HEK293 (cell line): ENCODE measurements around the gene DCUN1D5.

Experiments
- CTCF ChIA-PET: fragments of 350-600 bp; formaldehyde crosslinking; extraction: SDS; loops from one replicate; lab custom pipeline; 2021; ENCODE audit warnings: antibody characterized with exemption; lab: Yijun Ruan, JAX
- POLR2A ChIA-PET: fragments of 300-600 bp; formaldehyde crosslinking; extraction: SDS; loops from one replicate; lab custom pipeline; 2020; ENCODE audit warnings: antibody characterized with exemption, inconsistent platforms; lab: Yijun Ruan, JAX
- H3K27ac ChIP-seq: fragments of 200-500 bp; sonication (Bioruptor generic); 2 replicates; pipeline ENCODE4 v1.5.1; 2014; ENCODE audit warnings: low read depth, low read length, control low read depth, inconsistent platforms; ENCODE audit errors: extremely low read depth
- H3K36me3 ChIP-seq, 2 experiments: fragments of 200-500 bp in 1 of 2; sonication (Bioruptor generic) in 1 of 2; 1 replicate in 1 of 2; 2 replicates in 1 of 2; pipeline ENCODE4 v1.5.1; 2014 to 2017; ENCODE audit warnings: inconsistent platforms in 2 of 2, low read length in 2 of 2; ENCODE audit not compliant: control insufficient read depth in 2 of 2, insufficient read depth in 1 of 2
- H3K4me1 ChIP-seq: fragments of 200-500 bp; sonication (Bioruptor generic); 2 replicates; pipeline ENCODE4 v1.5.1; 2014; ENCODE audit warnings: mild to moderate bottlenecking, low read length, inconsistent platforms; ENCODE audit not compliant: control insufficient read depth, insufficient read depth
- H3K4me3 ChIP-seq: 2 replicates; pipeline ENCODE4 v1.5.1; 2011; ENCODE audit warnings: low read depth, mild to moderate bottlenecking, control low read depth, low read length, moderate library complexity
- H3K9me3 ChIP-seq: fragments of 200-500 bp; sonication (Bioruptor generic); 2 replicates; pipeline ENCODE4 v1.5.1; 2014; ENCODE audit warnings: low read depth, low read length, inconsistent platforms; ENCODE audit not compliant: control insufficient read depth, insufficient read depth
- MEIS1 ChIP-seq: sonication (generic); formaldehyde crosslinking; IDR thresholded peaks from 2 replicates; pipeline ENCODE4 v1.8.1; 2022; ENCODE audit warnings: missing genetic modification reagents, mild to moderate bottlenecking, borderline replicate concordance
- SCRT1 ChIP-seq: fragments of 450-650 bp; formaldehyde crosslinking; IDR thresholded peaks from 2 replicates; pipeline ENCODE4 v1.5.1; 2016; ENCODE audit warnings: missing biosample characterization, missing genetic modification characterization, borderline replicate concordance
- ZBTB17 ChIP-seq: fragments of 450-650 bp; formaldehyde crosslinking; IDR thresholded peaks from 2 replicates; pipeline ENCODE4 v1.5.1; 2016; ENCODE audit warnings: missing biosample characterization, missing genetic modification characterization
- ZEB2 ChIP-seq: fragments of 450-650 bp; formaldehyde crosslinking; IDR thresholded peaks from 2 replicates; pipeline ENCODE4 v1.5.1; 2016; ENCODE audit warnings: missing biosample characterization, missing genetic modification characterization
- ZFP3 ChIP-seq: fragments of 450-650 bp; formaldehyde crosslinking; IDR thresholded peaks from 2 replicates; pipeline ENCODE4 v1.5.1; 2016; ENCODE audit warnings: low read depth, missing biosample characterization, missing genetic modification characterization
- ZNF112 ChIP-seq: fragments of 450-650 bp; formaldehyde crosslinking; IDR thresholded peaks from 2 replicates; pipeline ENCODE4 v1.5.0; 2017; ENCODE audit warnings: missing biosample characterization, missing genetic modification characterization
- ZNF221 ChIP-seq: fragments of 450-650 bp; formaldehyde crosslinking; IDR thresholded peaks from 2 replicates; pipeline ENCODE4 v1.5.1; 2017; ENCODE audit warnings: missing biosample characterization, missing genetic modification characterization, borderline replicate concordance
- ZNF248 ChIP-seq: fragments of 450-650 bp; formaldehyde crosslinking; IDR thresholded peaks from 2 replicates; pipeline ENCODE4 v1.5.1; 2017; ENCODE audit warnings: missing biosample characterization, missing genetic modification characterization
- ZNF341 ChIP-seq: fragments of 450-650 bp; formaldehyde crosslinking; IDR thresholded peaks from 2 replicates; pipeline ENCODE4; 2016; ENCODE audit warnings: low read depth, missing biosample characterization, missing genetic modification characterization
- ZNF404 ChIP-seq: fragments of 450-650 bp; formaldehyde crosslinking; IDR thresholded peaks from 2 replicates; pipeline ENCODE4 v1.5.1; 2017; ENCODE audit warnings: missing biosample characterization, missing genetic modification characterization
- ZNF426 ChIP-seq: fragments of 450-650 bp; formaldehyde crosslinking; IDR thresholded peaks from 2 replicates; pipeline ENCODE4 v1.5.1; 2017; ENCODE audit warnings: missing biosample characterization, missing genetic modification characterization, mild to moderate bottlenecking, inconsistent platforms, moderate library complexity
- ZNF530 ChIP-seq: fragments of 450-650 bp; formaldehyde crosslinking; IDR thresholded peaks from 2 replicates; pipeline ENCODE4 v1.5.1; 2016; ENCODE audit warnings: low read depth, missing biosample characterization, missing genetic modification characterization
- ZNF571 ChIP-seq: fragments of 450-650 bp; formaldehyde crosslinking; IDR thresholded peaks from 2 replicates; pipeline ENCODE4 v1.5.0; 2017; ENCODE audit warnings: missing biosample characterization, missing genetic modification characterization
- ZNF610 ChIP-seq: fragments of 450-650 bp; formaldehyde crosslinking; IDR thresholded peaks from 2 replicates; pipeline ENCODE4 v1.5.1; 2016; ENCODE audit warnings: missing biosample characterization, missing genetic modification characterization, borderline replicate concordance
- ZNF654 ChIP-seq: fragments of 450-650 bp; formaldehyde crosslinking; IDR thresholded peaks from 2 replicates; pipeline ENCODE4 v1.5.1; 2016; ENCODE audit warnings: low read depth, missing biosample characterization, missing genetic modification characterization
- ZNF670 ChIP-seq: fragments of 450-650 bp; formaldehyde crosslinking; IDR thresholded peaks from 2 replicates; pipeline ENCODE4 v1.5.1; 2016; ENCODE audit warnings: missing biosample characterization, missing genetic modification characterization, low read depth
- ZNF777 ChIP-seq: fragments of 450-650 bp; formaldehyde crosslinking; IDR thresholded peaks from 2 replicates; pipeline ENCODE4 v1.5.1; 2017; ENCODE audit warnings: missing biosample characterization, missing genetic modification characterization, borderline replicate concordance
- ZSCAN30 ChIP-seq: fragments of 450-650 bp; IDR thresholded peaks from 2 replicates; pipeline ENCODE4 v1.5.1; 2018; ENCODE audit warnings: missing biosample characterization, mild to moderate bottlenecking, missing genetic modification characterization, moderate library complexity
- TF ChIP-seq, protein P1 (sequence below): fragments of 450-650 bp; IDR thresholded peaks from 2 replicates; pipeline ENCODE4 v1.5.1; 2018; ENCODE audit warnings: missing biosample characterization, mild to moderate bottlenecking, missing genetic modification characterization
- TF ChIP-seq, protein P2 (sequence below): fragments of 450-650 bp; formaldehyde crosslinking; IDR thresholded peaks from 2 replicates; pipeline ENCODE4 v1.5.1; 2016; ENCODE audit warnings: missing biosample characterization, missing genetic modification characterization

Gene DCUN1D5

DNA sequence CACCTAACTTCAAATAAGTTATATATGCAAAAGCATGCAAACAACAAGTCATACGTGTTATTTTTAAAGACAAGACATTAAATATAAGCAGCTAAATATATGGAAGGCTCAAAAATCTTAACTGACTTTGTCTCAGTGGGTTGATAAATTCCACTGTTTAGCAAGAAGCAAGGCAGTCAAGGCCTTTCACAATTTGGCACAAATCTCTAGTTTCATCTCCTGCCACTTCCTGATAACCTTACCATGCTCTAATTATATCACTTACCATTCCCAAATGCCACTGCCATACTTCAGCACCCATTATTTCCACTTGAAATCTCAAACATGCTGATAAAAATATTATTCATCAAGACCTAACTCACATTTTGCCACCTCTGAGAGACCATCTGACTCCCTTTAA, 24.8 kb downstream of the DCUN1D5 start:
- no peak overlapping the region for H3K27ac ChIP-seq
- CTCF ChIA-PET, result interaction anchor here (2.1 kb wide), 1 partner anchor 13 kb away, joined by 5 read pairs; no protein-coding TSS in a partner anchor
- peaks cover 4 to 68% of the 10 kb centered on the region in 2 experiments; a peak in 2 of 3 replicates for H3K36me3 ChIP-seq
- no peaks in the 10 kb centered on the region for H3K9me3 ChIP-seq
- TF ChIP-seq SCRT1 (tag by site-specific recombination) (no peak), ZNF530 (tag by site-specific recombination) (no peak), ZNF221 (no peak), ZFP3 (tag by site-specific recombination) (no peak), ZNF404 (tag by site-specific recombination) (no peak), ZBTB17 (tag by site-specific recombination) (no peak), ZNF112 (no peak), ZNF610 (tag by site-specific recombination) (no peak), ZNF248 (tag by site-specific recombination) (no peak), ZNF341 (tag by site-specific recombination) (no peak), ZNF654 (tag by site-specific recombination) (no peak), MEIS1 (no peak), ZNF426 (no peak), ZNF777 (tag by site-specific recombination) (no peak), ZSCAN30 (tag by site-specific recombination) (no peak), ZEB2 (tag by site-specific recombination) (no peak)
- TF ChIP-seq, protein P1, sequence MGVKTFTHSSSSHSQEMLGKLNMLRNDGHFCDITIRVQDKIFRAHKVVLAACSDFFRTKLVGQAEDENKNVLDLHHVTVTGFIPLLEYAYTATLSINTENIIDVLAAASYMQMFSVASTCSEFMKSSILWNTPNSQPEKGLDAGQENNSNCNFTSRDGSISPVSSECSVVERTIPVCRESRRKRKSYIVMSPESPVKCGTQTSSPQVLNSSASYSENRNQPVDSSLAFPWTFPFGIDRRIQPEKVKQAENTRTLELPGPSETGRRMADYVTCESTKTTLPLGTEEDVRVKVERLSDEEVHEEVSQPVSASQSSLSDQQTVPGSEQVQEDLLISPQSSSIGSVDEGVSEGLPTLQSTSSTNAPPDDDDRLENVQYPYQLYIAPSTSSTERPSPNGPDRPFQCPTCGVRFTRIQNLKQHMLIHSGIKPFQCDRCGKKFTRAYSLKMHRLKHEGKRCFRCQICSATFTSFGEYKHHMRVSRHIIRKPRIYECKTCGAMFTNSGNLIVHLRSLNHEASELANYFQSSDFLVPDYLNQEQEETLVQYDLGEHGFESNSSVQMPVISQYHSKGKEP (tag by site-specific recombination), result no peak
- TF ChIP-seq, protein P2, sequence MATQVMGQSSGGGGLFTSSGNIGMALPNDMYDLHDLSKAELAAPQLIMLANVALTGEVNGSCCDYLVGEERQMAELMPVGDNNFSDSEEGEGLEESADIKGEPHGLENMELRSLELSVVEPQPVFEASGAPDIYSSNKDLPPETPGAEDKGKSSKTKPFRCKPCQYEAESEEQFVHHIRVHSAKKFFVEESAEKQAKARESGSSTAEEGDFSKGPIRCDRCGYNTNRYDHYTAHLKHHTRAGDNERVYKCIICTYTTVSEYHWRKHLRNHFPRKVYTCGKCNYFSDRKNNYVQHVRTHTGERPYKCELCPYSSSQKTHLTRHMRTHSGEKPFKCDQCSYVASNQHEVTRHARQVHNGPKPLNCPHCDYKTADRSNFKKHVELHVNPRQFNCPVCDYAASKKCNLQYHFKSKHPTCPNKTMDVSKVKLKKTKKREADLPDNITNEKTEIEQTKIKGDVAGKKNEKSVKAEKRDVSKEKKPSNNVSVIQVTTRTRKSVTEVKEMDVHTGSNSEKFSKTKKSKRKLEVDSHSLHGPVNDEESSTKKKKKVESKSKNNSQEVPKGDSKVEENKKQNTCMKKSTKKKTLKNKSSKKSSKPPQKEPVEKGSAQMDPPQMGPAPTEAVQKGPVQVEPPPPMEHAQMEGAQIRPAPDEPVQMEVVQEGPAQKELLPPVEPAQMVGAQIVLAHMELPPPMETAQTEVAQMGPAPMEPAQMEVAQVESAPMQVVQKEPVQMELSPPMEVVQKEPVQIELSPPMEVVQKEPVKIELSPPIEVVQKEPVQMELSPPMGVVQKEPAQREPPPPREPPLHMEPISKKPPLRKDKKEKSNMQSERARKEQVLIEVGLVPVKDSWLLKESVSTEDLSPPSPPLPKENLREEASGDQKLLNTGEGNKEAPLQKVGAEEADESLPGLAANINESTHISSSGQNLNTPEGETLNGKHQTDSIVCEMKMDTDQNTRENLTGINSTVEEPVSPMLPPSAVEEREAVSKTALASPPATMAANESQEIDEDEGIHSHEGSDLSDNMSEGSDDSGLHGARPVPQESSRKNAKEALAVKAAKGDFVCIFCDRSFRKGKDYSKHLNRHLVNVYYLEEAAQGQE, result no peak
- TF ChIP-seq, all 188 proteins: peak for 0
- Histone ChIP-seq H3K4me1 (no peaks in the 10 kb centered on the region), H3K4me3 (no peak overlapping the region)
- POLR2A ChIA-PET, result no interaction called here

DNA sequence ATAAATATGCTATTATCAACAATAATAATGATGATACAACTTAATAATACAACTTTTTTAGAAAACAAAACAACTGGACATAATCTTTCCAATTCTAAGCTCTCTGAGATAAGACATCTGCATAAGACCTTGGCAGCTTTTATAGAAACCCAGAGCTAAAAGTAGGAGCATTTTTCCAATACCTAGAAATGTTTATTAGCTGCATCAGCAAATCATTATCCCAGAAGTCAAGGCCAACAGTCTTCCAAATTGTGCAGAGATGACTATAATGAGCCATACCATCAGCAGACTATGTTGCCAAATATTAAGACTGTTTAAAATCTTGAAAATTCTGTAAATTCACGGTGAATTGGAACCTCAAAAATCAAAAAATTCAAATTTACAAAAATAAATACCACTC, 30.3 kb downstream of the DCUN1D5 start:
- ChIA-PET POLR2A (interaction anchor here (0.7 kb wide), 1 partner anchor 269 kb away, joined by 3 read pairs; no protein-coding TSS in a partner anchor), CTCF (interaction anchor here (0.6 kb wide), 2 partner anchors 12 to 293 kb away, joined by 3 to 5 read pairs; no protein-coding TSS in a partner anchor)
- H3K4me3 ChIP-seq, result no peak overlapping the region
- H3K4me1 ChIP-seq, result no peaks in the 10 kb centered on the region
- TF ChIP-seq ZNF571 (tag by site-specific recombination), result no peak
- TF ChIP-seq ZNF670 (tag by site-specific recombination), result no peak
- no peak for TF ChIP-seq ZNF404 (tag by site-specific recombination)
- H3K9me3 ChIP-seq, result no peaks in the 10 kb centered on the region
- peaks cover 14 to 79% of the 10 kb centered on the region in 2 experiments; a peak in 2 of 3 replicates for H3K36me3 ChIP-seq
- no peak overlapping the region for H3K27ac ChIP-seq
